B cell (primary cell): ENCODE measurements around the gene CHST9. TPM values are rescaled to one million over a fixed set of nuclear protein-coding genes. Genes with fewer than 3 reads are reported as not detected.

Source experiments
- ATAC-seq: fragments of 200-7000 bp; cut with Tn5 transposase; one replicate; pipeline ENCODE4 v1.10.0; 2021; ENCODE audit warnings: low read depth, mild to moderate bottlenecking, moderate number of reproducible peaks, moderate library complexity
- CTCF ChIA-PET: fragments of 350-600 bp; sonication (Branson Sonifier 250); formaldehyde crosslinking; loops from one replicate; lab custom pipeline; 2021; ENCODE audit warnings: antibody characterized with exemption, inconsistent platforms; lab: Charles Lee
- POLR2A ChIA-PET: fragments of 350-600 bp; sonication (Branson Sonifier 250); formaldehyde crosslinking; loops from one replicate; lab custom pipeline; 2021; ENCODE audit warnings: antibody characterized with exemption; lab: Charles Lee
- DNase-seq: peaks from one replicate; pipeline ENCODE4 v3.0.0; 2013
- H2AFZ ChIP-seq: 2 replicates; pipeline ENCODE4 v1.6.1; 2012; ENCODE audit warnings: mild to moderate bottlenecking, low read depth, low read length; ENCODE audit not compliant: insufficient read depth, poor library complexity, severe bottlenecking
- H3K27ac ChIP-seq, 2 donors: 1 replicate in 1 of 2; 2 replicates in 1 of 2; pipeline ENCODE4 v1.5.1; 2012 to 2013; ENCODE audit warnings: low read length in 2 of 2, mild to moderate bottlenecking in 2 of 2, moderate library complexity in 1 of 2
- H3K27me3 ChIP-seq, 4 experiments: fragments of 200-600 bp in 1 of 4; sonication (generic) in 1 of 4; replicated peaks in 1 of 4; 1 replicate in 2 of 4; 2 replicates in 2 of 4; pipeline versions ENCODE4 v1.6.1 to v1.7.0; 2013 to 2016; ENCODE audit warnings: low read length in 3 of 4, mild to moderate bottlenecking in 2 of 4, mixed read lengths in 1 of 4, moderate library complexity in 1 of 4; ENCODE audit not compliant: insufficient read depth in 4 of 4, control insufficient read depth in 3 of 4; ENCODE audit errors: control extremely low read depth in 1 of 4
- H3K36me3 ChIP-seq, 2 experiments: replicated peaks in 1 of 2; 1 replicate in 1 of 2; 2 replicates in 1 of 2; pipeline versions ENCODE4 v1.6.1 to v1.7.1; 2013; ENCODE audit warnings: low read length in 1 of 2; ENCODE audit not compliant: insufficient read depth in 2 of 2, control insufficient read depth in 1 of 2; ENCODE audit errors: control extremely low read depth in 1 of 2, extremely low read depth in 1 of 2
- H3K4me1 ChIP-seq, 2 donors: fragments of 200-600 bp in 1 of 2; sonication (generic) in 1 of 2; 1 replicate in 1 of 2; 2 replicates in 1 of 2; pipeline versions ENCODE4 v1.5.1 to v1.6.1; 2013 to 2017; ENCODE audit warnings: low read length in 2 of 2; ENCODE audit not compliant: control insufficient read depth in 2 of 2, insufficient read depth in 2 of 2
- H3K4me2 ChIP-seq: replicated peaks from 2 replicates; pipeline ENCODE3; 2012; ENCODE audit warnings: mild to moderate bottlenecking, low read depth, low read length; ENCODE audit not compliant: poor library complexity, severe bottlenecking
- H3K4me3 ChIP-seq, 5 experiments: fragments of 200-600 bp in 1 of 5; sonication (generic) in 1 of 5; 1 replicate in 3 of 5; 2 replicates in 2 of 5; pipeline versions ENCODE4 v1.5.1 to v1.7.0; 2011 to 2016; ENCODE audit warnings: low read length in 4 of 5, mild to moderate bottlenecking in 4 of 5, low read depth in 2 of 5, control low read depth in 1 of 5, moderate library complexity in 1 of 5; ENCODE audit not compliant: insufficient read depth in 1 of 5; ENCODE audit errors: control extremely low read depth in 1 of 5, extremely low read depth in 1 of 5
- H3K79me2 ChIP-seq: fragments of 200-600 bp; sonication (generic); one replicate; pipeline ENCODE4 v1.6.0; 2016; ENCODE audit warnings: low read length; ENCODE audit not compliant: control insufficient read depth, insufficient read depth
- H3K9ac ChIP-seq: fragments of 200-600 bp; sonication (generic); 2 replicates; pipeline ENCODE4 v1.6.1; 2017; ENCODE audit warnings: mild to moderate bottlenecking, low read length, moderate library complexity
- H3K9me3 ChIP-seq, 3 donors: one replicate each; pipeline versions ENCODE4 v1.6.1 to v1.7.1; 2013; ENCODE audit warnings: low read length in 2 of 3; ENCODE audit not compliant: control insufficient read depth in 2 of 3, insufficient read depth in 1 of 3; ENCODE audit errors: control extremely low read depth in 1 of 3
- H4K20me1 ChIP-seq: 2 replicates; pipeline ENCODE4 v1.6.0; 2012; ENCODE audit warnings: mild to moderate bottlenecking, low read length; ENCODE audit not compliant: insufficient read depth, control insufficient read depth, poor library complexity, severe bottlenecking
- H3K27ac Mint-ChIP-seq: one replicate; pipeline ENCODE4 v1.8.0; 2021; ENCODE audit warnings: mixed read lengths
- H3K27me3 Mint-ChIP-seq: one replicate; pipeline ENCODE4 v1.8.0; 2021; ENCODE audit warnings: mixed read lengths
- H3K4me1 Mint-ChIP-seq: one replicate; pipeline ENCODE4 v1.8.0; 2021; ENCODE audit warnings: mixed read lengths
- H3K4me3 Mint-ChIP-seq: one replicate; pipeline ENCODE4 v1.8.0; 2021; ENCODE audit warnings: mixed read lengths
- H3K9me3 Mint-ChIP-seq: one replicate; pipeline ENCODE4 v1.8.0; 2022; ENCODE audit warnings: mixed read lengths; ENCODE audit not compliant: insufficient read depth
- CTCF ChIP-seq: fragments of 200-600 bp; IDR thresholded peaks from one replicate; pipeline ENCODE4 v1.8.0; 2022; ENCODE audit warnings: antibody characterized with exemption, mild to moderate bottlenecking
- EZH2 ChIP-seq: IDR thresholded peaks from 2 replicates; pipeline ENCODE4 v1.6.1; 2012; ENCODE audit warnings: borderline replicate concordance, low read depth, mild to moderate bottlenecking, moderate library complexity, low read length; ENCODE audit not compliant: insufficient read depth, poor library complexity, severe bottlenecking
- WGBS: methylation state at CpG from one replicate; pipeline ENCODE4 v1.1.5; 2013; ENCODE audit warnings: missing lambda C conversion rate; ENCODE audit not compliant: insufficient coverage; 5-methylcytosine and 5-hydroxymethylcytosine counted together
- intact Hi-C: fragments of 100-400 bp; cut with micrococcal nuclease; formaldehyde crosslinking; loops from one replicate; pipeline ENCODE4 v1.10.0; 2022
- polyA plus RNA-seq: library from polyadenylated mRNA; depleted of rRNA; stranded (reverse); fragments of >200 nt; gene quantifications from 2 replicates; pipeline ENCODE4 v1.2.3, GENCODE V29; 2012
- total RNA-seq, 2 donors: library from RNA; stranded (reverse); fragments of 120-200 nt in 1 of 2; gene quantifications; 1 replicate in 1 of 2; 2 replicates in 1 of 2; pipeline versions ENCODE4 v1.2.3 to v1.2.4, GENCODE V29; 2013 to 2022

Gene CHST9
- total and polyA plus RNA-seq, 2 donors (not counting 1 experiment from before 2014, with no cell fraction given) = not detected

GRCh38 chr18:27135504-27136207 is 49.5 kb downstream of the CHST9 start:
- no peak overlapping the region for H2AFZ ChIP-seq
- no peak overlapping the region for H3K4me2 ChIP-seq
- H4K20me1 ChIP-seq = no peaks in the 10 kb centered on the region
- no peaks in the 10 kb centered on the region for H3K27me3 ChIP-seq
- Mint-ChIP-seq H3K27me3 (no peaks in the 10 kb centered on the region), H3K9me3 (no peaks in the 10 kb centered on the region), H3K4me1 (no peaks in the 10 kb centered on the region), H3K4me3 (no peak overlapping the region), H3K27ac (no peak overlapping the region)
- POLR2A ChIA-PET = no interaction called here
- no peak overlapping the region for H3K9ac ChIP-seq
- 67% methylated on average over 7 of the region's 7 CpGs for WGBS
- no peak overlapping the region for H3K4me3 ChIP-seq
- DNase-seq (no peak), ATAC-seq (no peak)
- CTCF ChIA-PET = no interaction called here
- H3K36me3 ChIP-seq = no peaks in the 10 kb centered on the region
- H3K79me2 ChIP-seq = no peaks in the 10 kb centered on the region
- H3K9me3 ChIP-seq = no peaks in the 10 kb centered on the region
- intact Hi-C loops = no loop called here
- no peaks in the 10 kb centered on the region for H3K4me1 ChIP-seq
- no peak for TF ChIP-seq CTCF
- no peak for TF ChIP-seq EZH2
- H3K27ac ChIP-seq = no peak overlapping the region

DNA sequence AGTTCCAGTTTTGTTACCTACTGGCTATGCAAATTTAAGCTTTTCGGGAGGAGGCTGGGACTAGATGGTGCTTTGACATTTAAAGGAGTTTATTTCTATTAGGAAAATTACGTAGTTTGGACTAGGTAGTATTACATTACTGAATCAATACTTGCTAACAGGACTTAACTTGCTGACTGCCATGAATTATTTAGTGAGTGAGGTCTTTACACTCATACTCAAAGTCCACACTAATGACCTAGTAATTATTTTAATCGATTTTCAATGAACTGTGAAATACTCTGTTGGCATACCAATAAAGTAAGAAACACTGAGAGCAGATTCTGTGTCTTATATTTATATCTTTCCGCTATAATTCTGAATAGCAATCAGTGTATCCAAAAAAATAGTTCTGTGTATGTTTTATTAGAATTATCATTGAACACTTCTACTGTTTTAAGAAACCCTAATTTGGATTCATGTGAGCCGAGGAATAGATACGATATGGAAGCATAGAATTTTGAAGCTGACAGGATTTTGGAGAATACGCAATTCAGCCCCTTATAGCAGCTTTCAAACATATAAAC is 55.0 kb downstream of the CHST9 start:
- Histone ChIP-seq H3K9me3 (peaks cover 0 to 3% (median 0%) of the 10 kb centered on the region in 3 donors), H3K4me2 (no peak overlapping the region), H3K9ac (no peak overlapping the region), H2AFZ (no peak overlapping the region), H3K36me3 (no peaks in the 10 kb centered on the region), H3K4me3 (no peak overlapping the region), H4K20me1 (no peaks in the 10 kb centered on the region), H3K4me1 (no peaks in the 10 kb centered on the region), H3K27me3 (no peaks in the 10 kb centered on the region), H3K27ac (no peak overlapping the region), H3K79me2 (no peaks in the 10 kb centered on the region)
- no peak for DNase-seq
- Mint-ChIP-seq H3K4me3 (no peak overlapping the region), H3K9me3 (no peaks in the 10 kb centered on the region), H3K27me3 (no peaks in the 10 kb centered on the region), H3K27ac (no peak overlapping the region), H3K4me1 (no peaks in the 10 kb centered on the region)
- no peak for ATAC-seq
- ChIA-PET CTCF (no interaction called here), POLR2A (no interaction called here)
- TF ChIP-seq EZH2 (no peak), CTCF (no peak)
- intact Hi-C loops = no loop called here
- no CpG with 5 or more reads among the region's 7 CpGs for WGBS
